Measurements from ENCODE around the gene POLR2C.

Gene POLR2C

DNA sequence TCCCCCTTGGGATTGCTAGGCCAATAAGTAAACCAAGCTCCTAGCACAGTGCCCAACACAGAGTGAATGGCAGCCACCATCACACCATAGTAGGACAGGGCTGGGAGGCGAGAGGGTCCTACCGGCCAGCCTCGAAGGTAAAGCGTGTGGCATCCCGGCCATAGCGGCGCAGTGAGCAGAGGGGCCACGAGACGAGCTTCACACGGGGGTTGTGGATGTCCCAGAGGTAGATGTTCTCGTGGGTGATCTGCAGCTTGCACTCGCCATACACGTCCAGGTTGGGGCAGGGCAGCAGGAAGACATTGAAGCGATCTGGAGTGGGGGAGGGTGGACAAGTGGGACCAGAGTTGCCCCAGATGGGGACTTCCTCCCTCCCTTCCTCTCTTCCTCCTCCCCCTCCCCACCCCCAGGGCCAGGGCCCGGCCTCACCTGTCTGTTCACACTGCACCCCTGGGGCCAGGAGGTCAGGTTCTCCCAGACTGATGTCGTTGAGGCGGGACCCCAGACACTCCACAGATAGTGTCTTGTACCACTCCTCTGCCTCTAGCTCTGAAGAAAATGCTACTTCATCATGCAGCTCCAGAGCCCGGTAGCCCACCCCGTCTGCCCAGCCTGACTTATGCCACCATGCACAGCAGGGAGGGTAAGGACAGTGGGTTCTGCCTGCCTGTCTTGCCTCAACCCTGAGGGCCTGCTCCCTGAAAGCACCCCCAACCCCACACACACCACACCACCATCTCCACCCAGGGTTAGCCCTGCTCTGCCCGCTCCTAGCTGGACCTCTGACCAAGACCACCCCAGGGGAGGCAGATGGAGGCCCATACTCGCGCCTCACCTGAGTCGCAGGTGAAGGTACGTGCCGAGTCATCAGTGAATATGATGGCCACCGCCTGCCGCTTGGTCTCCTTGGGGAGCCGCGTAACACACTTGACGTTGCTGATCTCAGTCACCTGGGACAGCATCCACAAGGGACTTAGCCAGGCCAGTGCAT is 12.5 kb downstream of the POLR2C start:
- no peaks in the 10 kb centered on the region for H3K79me2 ChIP-seq (ENCODE audit: insufficient read depth, low read length)
- H3K9ac ChIP-seq (ENCODE audit: low read depth, low read length, poor library complexity, severe bottlenecking) = peak overlapping the region; percentile 49
- no peaks in the 10 kb centered on the region for H4K20me1 ChIP-seq (ENCODE audit: insufficient read depth, low read length, poor library complexity, severe bottlenecking)
- H3K9me3 ChIP-seq (ENCODE audit: insufficient read depth, low read depth, low read length) = no peaks in the 10 kb centered on the region
- H3K27me3 ChIP-seq (ENCODE audit: insufficient read depth, low read length, poor library complexity, severe bottlenecking) = no peaks in the 10 kb centered on the region
- H3K9me2 ChIP-seq (replicated peaks; ENCODE audit: low read depth, low read length) = no peaks in the 10 kb centered on the region
- peaks cover 45% of the 10 kb centered on the region for H3K4me1 ChIP-seq (ENCODE audit: insufficient read depth, low read length, poor library complexity, severe bottlenecking)
- no peak overlapping the region for H2AFZ ChIP-seq (ENCODE audit: low read length)
- peaks cover 45% of the 10 kb centered on the region; the same call in 1 of the 2 replicates for H3K36me3 ChIP-seq (ENCODE audit: insufficient read depth, low read length)
- peak overlapping the region; percentile 63 for H3K4me2 ChIP-seq (ENCODE audit: low read depth, low read length, poor library complexity, severe bottlenecking)
- no peak for TF ChIP-seq EZH2phosphoT487 (IDR thresholded peaks at IDR 0.05; ENCODE audit: borderline replicate concordance)
- TF ChIP-seq, protein P1, sequence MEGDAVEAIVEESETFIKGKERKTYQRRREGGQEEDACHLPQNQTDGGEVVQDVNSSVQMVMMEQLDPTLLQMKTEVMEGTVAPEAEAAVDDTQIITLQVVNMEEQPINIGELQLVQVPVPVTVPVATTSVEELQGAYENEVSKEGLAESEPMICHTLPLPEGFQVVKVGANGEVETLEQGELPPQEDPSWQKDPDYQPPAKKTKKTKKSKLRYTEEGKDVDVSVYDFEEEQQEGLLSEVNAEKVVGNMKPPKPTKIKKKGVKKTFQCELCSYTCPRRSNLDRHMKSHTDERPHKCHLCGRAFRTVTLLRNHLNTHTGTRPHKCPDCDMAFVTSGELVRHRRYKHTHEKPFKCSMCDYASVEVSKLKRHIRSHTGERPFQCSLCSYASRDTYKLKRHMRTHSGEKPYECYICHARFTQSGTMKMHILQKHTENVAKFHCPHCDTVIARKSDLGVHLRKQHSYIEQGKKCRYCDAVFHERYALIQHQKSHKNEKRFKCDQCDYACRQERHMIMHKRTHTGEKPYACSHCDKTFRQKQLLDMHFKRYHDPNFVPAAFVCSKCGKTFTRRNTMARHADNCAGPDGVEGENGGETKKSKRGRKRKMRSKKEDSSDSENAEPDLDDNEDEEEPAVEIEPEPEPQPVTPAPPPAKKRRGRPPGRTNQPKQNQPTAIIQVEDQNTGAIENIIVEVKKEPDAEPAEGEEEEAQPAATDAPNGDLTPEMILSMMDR (conservative IDR thresholded peaks at IDR 0.05; ENCODE audit: low read length) = no peak
- no peaks in the 10 kb centered on the region for H3F3A ChIP-seq (ENCODE audit: low read depth)
- peak overlapping the region; percentile 56 for H3K4me3 ChIP-seq (ENCODE audit: low read length, poor library complexity, severe bottlenecking)

DNA sequence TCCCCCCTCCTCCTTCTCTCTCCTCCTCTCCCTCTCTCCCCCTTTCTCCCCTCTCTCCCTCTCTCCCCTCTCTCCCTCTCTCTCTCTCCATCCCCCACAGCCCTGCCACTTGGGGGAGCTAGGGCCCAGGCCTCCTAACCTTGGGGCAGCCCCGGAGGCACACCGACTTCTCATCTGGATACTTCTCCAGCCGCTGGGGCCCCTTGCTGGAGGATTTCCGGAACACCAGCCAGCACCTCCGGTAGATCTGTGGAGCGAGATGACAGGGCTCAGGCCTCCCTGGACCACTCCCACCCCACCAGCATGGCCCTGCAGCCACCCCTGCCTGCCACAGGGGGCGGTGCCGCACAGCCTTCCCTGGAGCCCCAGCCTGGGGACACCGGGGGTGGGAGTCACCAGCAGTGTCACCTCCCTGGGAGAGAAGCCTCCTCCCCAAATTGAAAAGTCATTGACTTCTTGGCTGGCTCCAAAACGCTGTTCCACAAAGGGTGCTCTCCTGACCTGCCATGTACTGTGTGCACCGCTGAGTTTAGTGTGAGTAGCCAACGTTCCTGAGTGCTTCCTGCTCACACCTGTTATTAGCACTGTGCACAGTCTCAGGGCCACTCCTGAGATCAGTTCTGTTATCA is 13.3 kb downstream of the POLR2C start:
- H3K9me2 ChIP-seq (replicated peaks; ENCODE audit: low read depth, low read length) = no peaks in the 10 kb centered on the region
- H3K36me3 ChIP-seq (ENCODE audit: insufficient read depth, low read length) = peaks cover 37% of the 10 kb centered on the region; the same call in 1 of the 2 replicates
- peak overlapping the region; percentile 49 for H3K9ac ChIP-seq (ENCODE audit: low read depth, low read length, poor library complexity, severe bottlenecking)
- H3K4me1 ChIP-seq (ENCODE audit: insufficient read depth, low read length, poor library complexity, severe bottlenecking) = peaks cover 45% of the 10 kb centered on the region
- H3F3A ChIP-seq (ENCODE audit: low read depth) = no peaks in the 10 kb centered on the region
- no peaks in the 10 kb centered on the region for H3K9me3 ChIP-seq (ENCODE audit: insufficient read depth, low read depth, low read length)
- no peaks in the 10 kb centered on the region for H4K20me1 ChIP-seq (ENCODE audit: insufficient read depth, low read length, poor library complexity, severe bottlenecking)
- peak overlapping the region; percentile 56 for H3K4me3 ChIP-seq (ENCODE audit: low read length, poor library complexity, severe bottlenecking)
- H3K79me2 ChIP-seq (ENCODE audit: insufficient read depth, low read length) = no peaks in the 10 kb centered on the region
- TF ChIP-seq EZH2phosphoT487 (IDR thresholded peaks at IDR 0.05; ENCODE audit: borderline replicate concordance) = no peak
- TF ChIP-seq, protein P1 (conservative IDR thresholded peaks at IDR 0.05; ENCODE audit: low read length) = peak; percentile 91
- peak overlapping the region; percentile 63 for H3K4me2 ChIP-seq (ENCODE audit: low read depth, low read length, poor library complexity, severe bottlenecking)
- H2AFZ ChIP-seq (ENCODE audit: low read length) = peak overlapping the region; percentile 23
- no peaks in the 10 kb centered on the region for H3K27me3 ChIP-seq (ENCODE audit: insufficient read depth, low read length, poor library complexity, severe bottlenecking)

DNA sequence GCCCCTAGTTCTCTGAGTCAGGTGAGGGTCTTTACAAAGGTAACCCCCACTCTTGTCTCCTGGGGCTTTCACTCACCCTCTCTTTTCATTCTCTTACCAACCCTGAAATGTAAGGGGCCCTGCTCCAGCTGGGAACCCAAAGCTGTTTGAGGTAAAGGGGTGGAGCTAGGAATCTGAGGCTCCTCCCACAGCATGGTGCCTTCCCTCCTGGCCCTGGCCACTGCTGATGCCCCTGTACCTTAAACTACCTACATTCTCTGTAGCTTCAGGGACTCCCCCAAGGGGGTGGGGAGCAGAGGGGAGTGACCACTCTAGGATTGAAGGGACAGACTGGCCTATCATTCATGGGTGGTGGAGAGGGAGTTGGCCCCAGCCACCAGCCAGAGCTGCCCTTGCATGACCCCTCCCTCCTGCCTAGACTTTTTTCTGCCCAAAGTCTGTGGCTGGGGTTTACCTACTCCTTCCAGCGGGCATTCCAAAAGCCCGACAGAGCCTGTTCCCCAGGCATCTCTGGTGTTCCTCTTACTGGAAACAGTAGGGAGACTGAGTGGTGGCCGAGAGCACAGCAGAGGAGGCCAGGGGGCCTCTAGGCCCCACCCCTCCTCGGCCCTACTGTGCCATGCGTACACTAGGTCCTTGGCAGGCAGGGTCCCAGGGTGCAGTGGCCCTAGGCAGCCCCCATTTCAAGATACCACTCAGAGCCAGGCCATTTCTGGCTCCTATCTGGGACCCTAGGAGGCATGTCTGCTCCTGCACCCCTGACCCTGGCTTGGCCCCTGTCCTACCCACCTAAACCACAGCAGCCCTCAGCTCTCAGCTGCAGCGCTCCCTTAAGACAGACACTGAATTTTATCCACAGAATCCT is 14.3 kb downstream of the POLR2C start:
- H3K9me3 ChIP-seq (ENCODE audit: insufficient read depth, low read depth, low read length) = no peaks in the 10 kb centered on the region
- H3K9ac ChIP-seq (ENCODE audit: low read depth, low read length, poor library complexity, severe bottlenecking) = peak overlapping the region; percentile 47
- H3K4me2 ChIP-seq (ENCODE audit: low read depth, low read length, poor library complexity, severe bottlenecking) = peak overlapping the region; percentile 63

More for the DNA sequence above, 14.3 kb downstream of the POLR2C start:
- Histone ChIP-seq H3K4me3 (ENCODE audit: low read length, poor library complexity, severe bottlenecking) (peak overlapping the region; percentile 37), H3K36me3 (ENCODE audit: insufficient read depth, low read length) (peaks cover 29% of the 10 kb centered on the region; the same call in 1 of the 2 replicates), H3K79me2 (ENCODE audit: insufficient read depth, low read length) (no peaks in the 10 kb centered on the region), H4K20me1 (ENCODE audit: insufficient read depth, low read length, poor library complexity, severe bottlenecking) (no peaks in the 10 kb centered on the region), H3K4me1 (ENCODE audit: insufficient read depth, low read length, poor library complexity, severe bottlenecking) (peaks cover 45% of the 10 kb centered on the region), H2AFZ (ENCODE audit: low read length) (no peak overlapping the region), H3F3A (ENCODE audit: low read depth) (no peaks in the 10 kb centered on the region), H3K27me3 (ENCODE audit: insufficient read depth, low read length, poor library complexity, severe bottlenecking) (no peaks in the 10 kb centered on the region), H3K9me2 (replicated peaks; ENCODE audit: low read depth, low read length) (no peaks in the 10 kb centered on the region)
- TF ChIP-seq EZH2phosphoT487 (IDR thresholded peaks at IDR 0.05; ENCODE audit: borderline replicate concordance) = no peak
- TF ChIP-seq, protein P1 (conservative IDR thresholded peaks at IDR 0.05; ENCODE audit: low read length) = no peak

All from Loucy (cell line).